GM12865 (cell line): ENCODE data around the gene SCOC.
"Not testable (repeated sequence)": the region's sequence is repeated elsewhere in the genome, so short reads cannot be mapped to it uniquely, and the experiment has no call there.

Source experiments
- DNase-seq: peaks from one replicate; pipeline ENCODE4 v3.0.0; 2010; ENCODE audit warnings: low read depth
- H3K4me3 ChIP-seq: 2 replicates; pipeline ENCODE4 v1.5.1; 2011; ENCODE audit warnings: mild to moderate bottlenecking, low read depth, low read length, control low read depth
- TF ChIP-seq, protein P1 (sequence below): IDR thresholded peaks from 2 replicates; pipeline ENCODE4 v1.5.1; 2011; ENCODE audit warnings: low read length, control low read depth, low read depth, inconsistent platforms; ENCODE audit not compliant: insufficient read depth; ENCODE audit errors: missing control alignments

The SCOC gene

DNA sequence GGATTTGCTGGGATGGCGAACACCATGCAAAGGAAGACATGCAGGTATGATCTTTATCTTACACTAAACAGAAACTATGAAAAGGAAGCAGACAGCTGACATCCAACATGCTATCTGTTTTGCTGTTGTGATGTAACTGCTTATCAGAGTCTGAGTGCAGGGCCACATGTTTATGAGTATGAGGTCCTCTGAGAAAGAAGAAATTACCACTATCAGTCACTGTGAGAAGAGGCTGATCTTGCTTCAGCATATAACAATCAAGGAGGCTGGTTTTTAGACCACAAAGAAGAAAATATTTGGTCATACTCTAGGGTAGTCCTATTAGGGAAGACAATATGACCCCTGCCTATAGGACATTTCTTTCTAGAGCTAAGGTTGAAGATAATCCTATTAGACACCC, 35.5 kb downstream of the SCOC start:
- DNase-seq = no peak
- H3K4me3 ChIP-seq = no peak overlapping the region
- TF ChIP-seq, protein P1, sequence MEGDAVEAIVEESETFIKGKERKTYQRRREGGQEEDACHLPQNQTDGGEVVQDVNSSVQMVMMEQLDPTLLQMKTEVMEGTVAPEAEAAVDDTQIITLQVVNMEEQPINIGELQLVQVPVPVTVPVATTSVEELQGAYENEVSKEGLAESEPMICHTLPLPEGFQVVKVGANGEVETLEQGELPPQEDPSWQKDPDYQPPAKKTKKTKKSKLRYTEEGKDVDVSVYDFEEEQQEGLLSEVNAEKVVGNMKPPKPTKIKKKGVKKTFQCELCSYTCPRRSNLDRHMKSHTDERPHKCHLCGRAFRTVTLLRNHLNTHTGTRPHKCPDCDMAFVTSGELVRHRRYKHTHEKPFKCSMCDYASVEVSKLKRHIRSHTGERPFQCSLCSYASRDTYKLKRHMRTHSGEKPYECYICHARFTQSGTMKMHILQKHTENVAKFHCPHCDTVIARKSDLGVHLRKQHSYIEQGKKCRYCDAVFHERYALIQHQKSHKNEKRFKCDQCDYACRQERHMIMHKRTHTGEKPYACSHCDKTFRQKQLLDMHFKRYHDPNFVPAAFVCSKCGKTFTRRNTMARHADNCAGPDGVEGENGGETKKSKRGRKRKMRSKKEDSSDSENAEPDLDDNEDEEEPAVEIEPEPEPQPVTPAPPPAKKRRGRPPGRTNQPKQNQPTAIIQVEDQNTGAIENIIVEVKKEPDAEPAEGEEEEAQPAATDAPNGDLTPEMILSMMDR = no peak

DNA sequence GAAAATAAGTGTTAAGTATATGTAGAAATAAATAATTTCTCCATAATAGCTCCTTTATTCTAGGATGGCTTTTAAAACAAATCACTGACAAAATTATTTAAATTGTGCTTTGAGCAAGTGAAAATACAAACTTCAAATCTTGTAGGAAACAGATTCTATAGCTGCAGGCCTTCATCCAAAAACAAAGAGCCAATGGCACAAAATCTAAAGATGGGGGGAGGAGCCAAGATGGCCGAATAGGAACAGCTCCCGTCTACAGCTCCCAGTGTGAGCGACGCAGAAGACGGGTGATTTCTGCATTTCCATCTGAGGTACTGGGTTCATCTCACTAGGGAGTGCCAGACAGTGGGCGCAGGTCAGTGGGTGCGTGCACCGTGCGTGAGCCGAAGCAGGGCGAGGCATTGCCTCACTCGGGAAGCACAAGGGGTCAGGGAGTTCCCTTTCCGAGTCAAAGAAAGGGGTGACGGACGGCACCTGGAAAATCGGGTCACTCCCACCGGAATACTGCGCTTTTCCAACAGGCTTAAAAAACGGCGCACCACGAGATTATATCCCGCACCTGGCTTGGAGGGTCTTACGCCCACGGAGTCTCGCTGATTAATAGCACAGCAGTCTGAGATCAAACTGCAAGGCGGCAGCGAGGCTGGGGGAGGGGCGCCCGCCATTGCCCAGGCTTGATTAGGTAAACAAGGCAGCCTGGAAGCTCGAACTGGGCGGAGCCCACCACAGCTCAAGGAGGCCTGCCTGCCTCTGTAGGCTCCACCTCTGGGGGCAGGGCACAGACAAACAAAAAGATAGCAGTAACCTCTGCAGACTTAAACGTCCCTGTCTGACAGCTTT, 39.9 kb downstream of the SCOC start:
- DNase-seq, H3K4me3 ChIP-seq: not testable (repeated sequence)

DNA sequence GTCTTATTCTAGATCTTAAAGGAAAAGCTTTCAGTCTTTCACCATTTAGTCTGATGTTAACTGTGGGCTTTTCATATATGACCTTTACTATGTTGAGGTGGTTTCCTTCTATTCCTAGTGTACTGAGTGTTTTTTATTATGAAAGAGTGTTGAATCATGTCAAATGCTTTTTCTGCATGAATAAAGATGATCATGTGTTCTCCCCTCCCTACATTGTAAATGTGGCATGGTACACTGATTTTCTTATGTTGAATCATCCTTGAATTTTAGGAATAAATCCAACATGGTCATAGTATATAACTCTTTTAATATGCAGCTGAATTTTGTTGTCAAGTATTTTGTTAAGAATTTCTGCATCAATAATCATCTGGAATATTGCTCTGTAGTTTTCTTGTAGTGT, 49.7 kb downstream of the SCOC start:
- DNase-seq = no peak
- H3K4me3 ChIP-seq = no peak overlapping the region
- TF ChIP-seq, protein P1 = no peak

DNA sequence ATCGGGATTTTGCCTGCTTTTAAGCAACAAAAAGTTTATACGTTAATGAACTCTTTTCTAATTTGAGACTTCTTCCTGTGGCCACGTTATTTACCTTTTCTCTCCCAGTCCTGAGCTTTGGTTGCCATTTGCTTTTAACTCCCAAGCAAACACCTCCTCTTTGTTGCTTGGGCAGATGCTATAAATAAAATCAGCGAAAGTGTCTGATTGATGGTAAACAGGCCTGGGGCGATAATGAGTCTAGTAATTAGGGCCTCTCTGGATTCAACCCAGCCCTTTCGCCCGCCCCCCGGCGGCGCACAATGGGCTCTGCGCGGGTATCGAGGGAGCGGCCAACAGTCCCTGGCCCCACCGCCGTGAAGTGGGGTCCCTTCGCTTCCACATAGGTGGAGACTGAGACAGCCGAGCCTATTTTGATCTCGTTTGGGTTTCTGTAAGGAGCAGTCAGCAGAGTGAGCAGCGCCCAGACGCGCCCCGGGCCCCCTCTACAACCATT, 53.2 kb downstream of the SCOC start:
- no peak for DNase-seq
- peak overlapping the region; percentile 77 for H3K4me3 ChIP-seq

DNA sequence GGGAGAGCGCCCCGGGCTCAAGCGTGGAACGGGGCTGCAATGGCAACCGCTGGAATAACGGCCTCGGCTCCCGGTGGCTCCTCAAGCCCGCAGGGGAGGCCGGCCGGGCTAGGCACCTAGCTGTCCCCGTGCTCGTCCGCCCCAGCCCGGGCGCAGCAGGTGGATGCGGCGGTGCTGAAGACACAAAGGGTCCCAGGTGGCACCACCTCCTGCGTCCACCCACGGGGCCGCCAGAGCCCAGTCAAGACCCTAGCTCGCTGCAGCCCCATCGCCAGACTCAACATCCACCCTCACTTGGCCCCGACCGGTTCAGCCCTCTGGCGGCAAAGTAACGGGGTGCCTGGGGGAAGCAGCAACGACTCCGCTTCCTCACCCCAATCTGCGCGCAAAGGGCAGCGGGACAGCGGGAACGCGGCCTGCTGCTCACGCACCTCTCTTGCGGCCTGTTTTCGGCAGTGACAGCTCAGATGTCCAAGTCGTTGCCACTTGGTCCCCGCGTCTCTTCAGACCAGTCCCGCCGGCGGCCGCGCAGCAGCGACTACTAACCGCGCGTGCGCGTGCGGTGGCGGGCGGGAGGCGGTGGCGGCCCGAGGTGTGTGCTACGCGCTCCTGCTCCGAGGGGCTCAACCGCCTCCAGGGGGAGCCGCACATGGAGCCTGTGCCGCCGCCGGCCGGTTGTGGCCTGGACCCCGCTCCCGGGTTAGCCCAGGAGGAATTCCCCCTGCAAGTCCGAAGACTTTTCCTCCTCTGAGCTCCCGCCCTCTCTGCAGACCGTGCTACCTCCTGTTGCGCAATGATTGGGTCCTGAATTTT, 53.9 kb downstream of the SCOC start, which contains the start of gene CLGN:
Gene CLGN (minus strand): TSS at position 543 of the 813 bp plus-strand sequence. CDS start 14,570 bp downstream, outside the sequence.
- peak within 1 kb of the TSS; percentile 77 for H3K4me3 ChIP-seq
- peak; percentile 73 for DNase-seq
- TF ChIP-seq, protein P1 = peak; percentile 34

More for the DNA sequence above, 53.2 kb downstream of the SCOC start:
- TF ChIP-seq, protein P1 = no peak

DNA sequence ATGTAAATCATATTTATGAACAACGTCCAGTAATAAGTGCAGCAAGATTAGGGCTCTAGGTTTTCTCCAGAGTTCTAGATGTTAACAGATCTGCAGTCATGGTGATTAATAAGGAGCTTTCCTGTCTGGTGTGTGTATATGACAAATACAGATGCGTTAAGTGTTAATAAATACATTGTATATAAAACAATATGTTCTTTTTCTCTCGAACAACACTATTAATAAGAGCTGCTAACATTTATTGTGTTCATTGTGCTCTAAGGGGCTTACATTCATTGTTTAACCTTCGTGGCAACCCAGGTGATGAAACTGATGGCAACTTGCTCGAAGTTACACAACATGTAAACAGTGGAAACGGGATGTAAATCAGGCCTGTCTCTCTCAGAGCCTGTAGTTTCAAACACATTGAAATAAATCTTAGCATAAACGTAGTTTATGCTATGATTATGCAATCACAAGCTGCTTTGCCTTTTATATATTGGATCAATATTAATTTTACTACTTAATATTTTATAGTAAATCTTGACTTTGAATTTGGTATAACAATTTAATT, 54.5 kb downstream of the SCOC start:
- peak overlapping the region; percentile 77 for H3K4me3 ChIP-seq
- TF ChIP-seq, protein P1 = no peak
- no peak for DNase-seq
